ENCODE results near the gene TBATA.

The TBATA gene

GRCh38 chr10:70732569-70732968 lies 52.6 kb downstream of the TBATA start:
- no peaks in the 10 kb centered on the region for H3K4me1 ChIP-seq (ENCODE audit: control insufficient read depth, insufficient read depth, low read length)
- no peaks in the 10 kb centered on the region for H3K36me3 ChIP-seq (ENCODE audit: control insufficient read depth, insufficient read depth, low read length)
- no peak for DNase-seq (ENCODE audit: low read depth, low spot score)
- no peak overlapping the region for H3K4me3 ChIP-seq (ENCODE audit: low read length)
- no CpG with 5 or more reads among the region's 4 CpGs for WGBS (ENCODE audit: insufficient coverage, insufficient read length)
- no peaks in the 10 kb centered on the region for H3K27me3 ChIP-seq (ENCODE audit: control insufficient read depth, insufficient read depth, low read length)
- no peak overlapping the region for H3K27ac ChIP-seq (ENCODE audit: low read length)
- H3K9me3 ChIP-seq (ENCODE audit: control insufficient read depth, insufficient read depth, low read length): no peaks in the 10 kb centered on the region

GRCh38 chr10:70730955-70731354 lies 54.2 kb downstream of the TBATA start:
- H3K36me3 ChIP-seq (ENCODE audit: control insufficient read depth, insufficient read depth, low read length): no peaks in the 10 kb centered on the region
- no peak overlapping the region for H3K27ac ChIP-seq (ENCODE audit: low read length)
- no peak overlapping the region for H3K4me3 ChIP-seq (ENCODE audit: low read length)
- WGBS (ENCODE audit: insufficient coverage, insufficient read length): no CpG with 5 or more reads among the region's 2 CpGs
- H3K4me1 ChIP-seq (ENCODE audit: control insufficient read depth, insufficient read depth, low read length): no peaks in the 10 kb centered on the region
- no peaks in the 10 kb centered on the region for H3K9me3 ChIP-seq (ENCODE audit: control insufficient read depth, insufficient read depth, low read length)
- no peaks in the 10 kb centered on the region for H3K27me3 ChIP-seq (ENCODE audit: control insufficient read depth, insufficient read depth, low read length)
- no peak for DNase-seq (ENCODE audit: low read depth, low spot score)

- H3K4me1 ChIP-seq (ENCODE audit: control insufficient read depth, insufficient read depth, low read length): no peaks in the 10 kb centered on the region
Observed at GRCh38 chr10:70729763-70730357, 55.3 kb downstream of the TBATA start.

DNA sequence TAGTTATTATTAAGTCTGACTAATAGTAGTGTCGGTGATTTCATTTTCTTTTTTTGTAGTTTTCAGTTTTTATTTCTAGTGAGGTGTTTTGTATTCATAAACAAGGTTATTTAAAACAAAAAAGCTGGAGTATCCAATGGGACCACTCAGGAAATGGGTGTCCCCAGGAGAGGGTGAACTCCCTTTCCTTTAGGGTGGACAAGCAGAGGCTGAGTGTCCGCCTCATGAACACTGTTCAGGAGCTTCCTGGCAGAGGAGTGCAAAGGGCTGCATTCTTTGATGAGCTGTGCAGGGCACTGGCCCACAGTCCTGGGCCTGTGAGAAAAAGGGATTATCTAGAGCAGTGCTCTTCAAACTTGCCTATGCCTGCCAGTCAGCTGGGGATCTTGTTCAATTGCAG lies 56.8 kb downstream of the TBATA start:
- Histone ChIP-seq H3K4me1 (ENCODE audit: control insufficient read depth, insufficient read depth, low read length) (no peaks in the 10 kb centered on the region), H3K27ac (ENCODE audit: low read length) (no peak overlapping the region), H3K9me3 (ENCODE audit: control insufficient read depth, insufficient read depth, low read length) (no peaks in the 10 kb centered on the region), H3K4me3 (ENCODE audit: low read length) (no peak overlapping the region), H3K36me3 (ENCODE audit: control insufficient read depth, insufficient read depth, low read length) (no peaks in the 10 kb centered on the region), H3K27me3 (ENCODE audit: control insufficient read depth, insufficient read depth, low read length) (no peaks in the 10 kb centered on the region)
- no CpG with 5 or more reads among the region's 2 CpGs for WGBS (ENCODE audit: insufficient coverage, insufficient read length)
- no peak for DNase-seq (ENCODE audit: low read depth, low spot score)

More at GRCh38 chr10:70729763-70730357, 55.3 kb downstream of the TBATA start:
- Histone ChIP-seq H3K27me3 (ENCODE audit: control insufficient read depth, insufficient read depth, low read length) (no peaks in the 10 kb centered on the region), H3K4me3 (ENCODE audit: low read length) (no peak overlapping the region), H3K9me3 (ENCODE audit: control insufficient read depth, insufficient read depth, low read length) (no peaks in the 10 kb centered on the region), H3K36me3 (ENCODE audit: control insufficient read depth, insufficient read depth, low read length) (no peaks in the 10 kb centered on the region), H3K27ac (ENCODE audit: low read length) (no peak overlapping the region)
- no peak for DNase-seq (ENCODE audit: low read depth, low spot score)
- no CpG with 5 or more reads among the region's 16 CpGs for WGBS (ENCODE audit: insufficient coverage, insufficient read length)

GRCh38 chr10:70726909-70727495 lies 58.2 kb downstream of the TBATA start:
- Histone ChIP-seq H3K27ac (ENCODE audit: low read length) (no peak overlapping the region), H3K9me3 (ENCODE audit: control insufficient read depth, insufficient read depth, low read length) (no peaks in the 10 kb centered on the region), H3K27me3 (ENCODE audit: control insufficient read depth, insufficient read depth, low read length) (no peaks in the 10 kb centered on the region), H3K36me3 (ENCODE audit: control insufficient read depth, insufficient read depth, low read length) (no peaks in the 10 kb centered on the region), H3K4me3 (ENCODE audit: low read length) (no peak overlapping the region), H3K4me1 (ENCODE audit: control insufficient read depth, insufficient read depth, low read length) (no peaks in the 10 kb centered on the region)
- no CpG with 5 or more reads among the region's 10 CpGs for WGBS (ENCODE audit: insufficient coverage, insufficient read length)
- DNase-seq (ENCODE audit: low read depth, low spot score): no peak

GRCh38 chr10:70723771-70724170 lies 61.4 kb downstream of the TBATA start:
- WGBS (ENCODE audit: insufficient coverage, insufficient read length): no CpG with 5 or more reads among the region's 3 CpGs
- Histone ChIP-seq H3K27ac (ENCODE audit: low read length) (no peak overlapping the region), H3K9me3 (ENCODE audit: control insufficient read depth, insufficient read depth, low read length) (no peaks in the 10 kb centered on the region), H3K4me3 (ENCODE audit: low read length) (no peak overlapping the region), H3K27me3 (ENCODE audit: control insufficient read depth, insufficient read depth, low read length) (no peaks in the 10 kb centered on the region), H3K36me3 (ENCODE audit: control insufficient read depth, insufficient read depth, low read length) (no peaks in the 10 kb centered on the region), H3K4me1 (ENCODE audit: control insufficient read depth, insufficient read depth, low read length) (no peaks in the 10 kb centered on the region)
- DNase-seq (ENCODE audit: low read depth, low spot score): no peak

- no peak for DNase-seq (ENCODE audit: low read depth, low spot score)
- no peaks in the 10 kb centered on the region for H3K9me3 ChIP-seq (ENCODE audit: control insufficient read depth, insufficient read depth, low read length)
- no peak overlapping the region for H3K4me3 ChIP-seq (ENCODE audit: low read length)
- no peaks in the 10 kb centered on the region for H3K4me1 ChIP-seq (ENCODE audit: control insufficient read depth, insufficient read depth, low read length)
- H3K36me3 ChIP-seq (ENCODE audit: control insufficient read depth, insufficient read depth, low read length): no peaks in the 10 kb centered on the region
- no peak overlapping the region for H3K27ac ChIP-seq (ENCODE audit: low read length)
- H3K27me3 ChIP-seq (ENCODE audit: control insufficient read depth, insufficient read depth, low read length): no peaks in the 10 kb centered on the region
- WGBS (ENCODE audit: insufficient coverage, insufficient read length): no CpG with 5 or more reads among the region's 4 CpGs
Observed at GRCh38 chr10:70722820-70723424, 62.3 kb downstream of the TBATA start.
